Neural progenitor cell (in vitro differentiated cells): ENCODE results near the gene FAM193A.

ENCODE experiments used
- EZH2 ChIP-seq: fragments of 200-600 bp; sonication (generic); IDR thresholded peaks from 2 replicates; pipeline ENCODE4 v1.6.1; 2017; ENCODE audit warnings: antibody characterized with exemption, mild to moderate bottlenecking, moderate library complexity
- EZH2phosphoT487 ChIP-seq: fragments of 200-600 bp; sonication (generic); IDR thresholded peaks from 2 replicates; pipeline ENCODE4 v1.6.1; 2017; ENCODE audit warnings: antibody characterized with exemption
- TF ChIP-seq, protein P1 (sequence below): fragments of 200-600 bp; sonication (generic); IDR thresholded peaks from 2 replicates; pipeline ENCODE4 v1.5.1; 2017; ENCODE audit warnings: antibody characterized with exemption, mild to moderate bottlenecking

DNA sequence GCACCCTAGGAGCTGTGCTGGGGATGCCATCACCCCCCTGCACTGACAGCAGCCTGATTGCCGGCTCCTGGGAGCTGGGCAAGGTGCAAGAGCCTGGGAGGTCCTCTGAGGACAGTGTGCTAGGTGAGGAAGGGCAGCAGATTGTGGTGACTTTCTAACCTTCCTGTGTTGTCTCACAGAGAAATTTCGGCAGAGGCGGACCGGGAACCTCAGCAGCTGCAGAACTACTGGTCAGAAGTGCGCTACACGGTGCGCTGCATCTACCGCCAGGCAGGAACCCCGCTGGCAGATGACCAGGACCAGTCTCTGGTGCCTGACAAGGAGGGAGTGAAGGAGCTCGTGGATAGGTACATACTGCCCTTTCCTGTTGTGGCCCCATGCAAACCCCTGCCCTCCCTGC, 89.8 kb downstream of the FAM193A start:
- TF ChIP-seq, protein P1, sequence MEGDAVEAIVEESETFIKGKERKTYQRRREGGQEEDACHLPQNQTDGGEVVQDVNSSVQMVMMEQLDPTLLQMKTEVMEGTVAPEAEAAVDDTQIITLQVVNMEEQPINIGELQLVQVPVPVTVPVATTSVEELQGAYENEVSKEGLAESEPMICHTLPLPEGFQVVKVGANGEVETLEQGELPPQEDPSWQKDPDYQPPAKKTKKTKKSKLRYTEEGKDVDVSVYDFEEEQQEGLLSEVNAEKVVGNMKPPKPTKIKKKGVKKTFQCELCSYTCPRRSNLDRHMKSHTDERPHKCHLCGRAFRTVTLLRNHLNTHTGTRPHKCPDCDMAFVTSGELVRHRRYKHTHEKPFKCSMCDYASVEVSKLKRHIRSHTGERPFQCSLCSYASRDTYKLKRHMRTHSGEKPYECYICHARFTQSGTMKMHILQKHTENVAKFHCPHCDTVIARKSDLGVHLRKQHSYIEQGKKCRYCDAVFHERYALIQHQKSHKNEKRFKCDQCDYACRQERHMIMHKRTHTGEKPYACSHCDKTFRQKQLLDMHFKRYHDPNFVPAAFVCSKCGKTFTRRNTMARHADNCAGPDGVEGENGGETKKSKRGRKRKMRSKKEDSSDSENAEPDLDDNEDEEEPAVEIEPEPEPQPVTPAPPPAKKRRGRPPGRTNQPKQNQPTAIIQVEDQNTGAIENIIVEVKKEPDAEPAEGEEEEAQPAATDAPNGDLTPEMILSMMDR, result no peak
- TF ChIP-seq EZH2phosphoT487 (no peak), EZH2 (no peak)
